Breast epithelium (tissue), 3 donors: Measurements from ENCODE around the gene INAFM1.

Source experiments
- CTCF ChIP-seq, 3 donors: fragments of 450-650 bp; IDR thresholded peaks; one replicate each; pipeline ENCODE4 v1.5.1; 2016 to 2017; ENCODE audit warnings: antibody characterized with exemption in 3 of 3, mild to moderate bottlenecking in 3 of 3, moderate library complexity in 3 of 3
- POLR2A ChIP-seq: fragments of 450-650 bp; IDR thresholded peaks from one replicate; pipeline ENCODE4 v1.6.1; 2016; ENCODE audit warnings: antibody characterized with exemption, mild to moderate bottlenecking, moderate library complexity

GRCh38 chr19:47239610-47240296 is 34.9 kb upstream of the INAFM1 start:
- TF ChIP-seq POLR2A = no peak
- TF ChIP-seq CTCF (IDR thresholded peaks at IDR 0.05) = no peak
